ENCODE results near the gene NECTIN3.
A peak's percentile ranks its signal among the peaks of the same experiment; 100 is the strongest.

NECTIN3 gene

DNA sequence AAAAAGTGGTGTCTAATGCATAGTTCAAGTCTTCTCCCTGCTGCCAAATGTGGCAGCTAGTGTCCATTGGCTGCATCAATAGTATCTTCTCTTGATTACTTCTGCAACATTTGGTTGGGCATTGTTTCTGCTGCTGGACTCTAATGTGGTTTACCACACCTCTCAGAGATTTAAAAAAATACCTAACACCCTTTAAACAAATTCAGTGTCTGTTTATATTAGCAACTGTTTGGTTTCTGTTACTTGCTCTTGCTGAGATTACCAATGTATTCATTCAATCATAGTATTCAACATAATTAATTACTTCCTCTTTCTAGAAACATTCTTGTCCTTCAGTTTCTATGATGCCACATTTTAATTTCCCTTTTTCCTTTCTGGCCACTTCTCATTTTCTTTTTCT, 20.3 kb upstream of the NECTIN3 start:
- H3K36me3 ChIP-seq (ENCODE audit: control insufficient read depth, insufficient read depth, low read length): no peaks in the 10 kb centered on the region
- no peak overlapping the region for H3K4me3 ChIP-seq (ENCODE audit: low read length)
- no peaks in the 10 kb centered on the region for H3K27me3 ChIP-seq (ENCODE audit: control insufficient read depth, insufficient read depth, low read length)
- no peak overlapping the region for H3K9ac ChIP-seq (ENCODE audit: low read length)
- peaks cover 13% of the 10 kb centered on the region for H3K4me1 ChIP-seq (ENCODE audit: control insufficient read depth, insufficient read depth, low read length)
- H3K9me3 ChIP-seq (ENCODE audit: control insufficient read depth, low read length): no peaks in the 10 kb centered on the region

DNA sequence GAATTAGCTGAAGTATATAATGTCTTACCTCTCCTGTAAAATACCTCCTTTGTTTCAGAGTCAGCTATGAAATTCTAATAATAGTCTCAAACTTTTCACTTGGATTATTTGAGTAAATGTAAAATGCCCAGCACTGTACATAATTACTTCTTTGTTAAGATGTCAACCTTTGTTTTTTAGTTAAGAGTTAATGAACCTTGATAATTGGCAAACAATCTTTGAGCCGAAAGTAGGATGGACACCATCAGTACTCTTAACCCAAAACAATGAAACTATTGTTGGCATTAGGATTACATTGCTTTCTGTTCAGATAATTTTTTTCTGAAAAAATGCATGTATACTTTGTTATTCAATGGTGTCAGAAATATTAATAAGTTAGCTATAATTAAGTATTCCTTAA, 3.0 kb upstream of the NECTIN3 start:
- H3K27me3 ChIP-seq (ENCODE audit: control insufficient read depth, insufficient read depth, low read length): no peaks in the 10 kb centered on the region
- no peaks in the 10 kb centered on the region for H3K9me3 ChIP-seq (ENCODE audit: control insufficient read depth, low read length)
- no peaks in the 10 kb centered on the region for H3K36me3 ChIP-seq (ENCODE audit: control insufficient read depth, insufficient read depth, low read length)
- H3K4me1 ChIP-seq (ENCODE audit: control insufficient read depth, insufficient read depth, low read length): no peaks in the 10 kb centered on the region
- no peak overlapping the region for H3K9ac ChIP-seq (ENCODE audit: low read length)
- H3K4me3 ChIP-seq (ENCODE audit: low read length): no peak overlapping the region

DNA sequence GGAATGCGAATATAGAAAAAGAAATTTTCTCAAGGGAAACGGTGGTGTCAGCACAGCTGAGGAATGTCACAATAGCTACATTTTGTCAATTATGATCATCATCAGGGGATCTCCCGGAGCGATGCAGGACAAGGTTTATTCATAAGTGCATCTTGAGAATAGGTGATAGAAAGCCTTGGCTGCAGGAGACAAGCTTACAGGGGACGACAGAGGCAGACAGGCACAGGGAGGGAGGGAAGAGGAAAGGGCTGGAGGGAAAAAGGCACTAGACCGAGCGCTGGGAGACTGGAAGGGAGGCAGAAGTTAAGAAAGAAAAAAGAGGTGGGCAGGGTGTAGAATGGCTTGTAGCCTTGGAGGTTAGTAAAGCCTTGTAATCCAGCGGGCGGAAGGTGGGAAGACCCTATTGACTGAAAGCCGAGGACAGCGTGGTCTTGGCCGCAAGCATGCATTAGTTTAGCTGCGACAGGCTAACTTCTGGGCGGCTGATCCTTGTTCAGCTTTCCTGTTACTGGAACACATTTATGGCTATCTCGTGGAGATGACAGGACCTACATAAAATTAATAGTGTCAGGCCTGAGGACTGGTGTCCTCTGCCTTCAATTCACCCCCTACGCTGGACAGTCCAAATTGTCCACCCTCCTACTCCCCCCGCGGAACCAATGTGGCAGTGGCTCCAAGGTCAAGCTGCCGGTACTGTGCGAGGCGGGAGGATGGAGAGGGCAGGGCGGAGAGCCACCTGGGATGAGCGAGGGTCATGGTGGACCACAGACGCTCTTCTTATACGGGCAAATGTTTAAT, 1.4 kb upstream of the NECTIN3 start:
- Histone ChIP-seq H3K9me3 (ENCODE audit: control insufficient read depth, low read length) (no peaks in the 10 kb centered on the region), H3K9ac (ENCODE audit: low read length) (peak overlapping the region; percentile 89), H3K4me3 (ENCODE audit: low read length) (peak overlapping the region; percentile 97), H3K4me1 (ENCODE audit: control insufficient read depth, insufficient read depth, low read length) (peaks cover 5% of the 10 kb centered on the region), H3K27me3 (ENCODE audit: control insufficient read depth, insufficient read depth, low read length) (no peaks in the 10 kb centered on the region), H3K36me3 (ENCODE audit: control insufficient read depth, insufficient read depth, low read length) (no peaks in the 10 kb centered on the region)

DNA sequence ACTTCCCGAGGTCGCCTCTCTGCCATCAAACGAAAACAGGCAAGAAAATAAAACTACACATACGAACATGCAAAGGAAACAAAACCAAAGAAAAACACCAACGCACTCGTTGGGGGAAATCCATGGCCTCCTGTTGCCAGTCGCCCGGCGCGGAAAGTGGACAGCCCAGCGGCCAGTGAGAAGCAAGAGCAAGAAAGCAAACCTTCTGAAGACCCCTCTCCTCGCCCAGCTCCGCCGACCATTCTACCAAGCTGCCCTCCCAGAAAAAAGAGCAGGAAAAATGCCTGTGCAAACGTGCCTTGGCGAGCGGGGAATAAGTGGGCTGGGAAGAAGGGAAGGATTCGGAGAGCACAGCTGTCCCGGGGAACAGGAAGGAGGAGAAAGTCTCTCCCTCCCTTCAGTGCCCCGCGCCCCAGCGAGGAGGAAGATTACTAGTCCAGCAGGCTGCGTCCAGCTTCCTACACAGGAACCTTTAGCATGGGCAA, 802 bp upstream of the NECTIN3 start:
- H3K9me3 ChIP-seq (ENCODE audit: control insufficient read depth, low read length): no peaks in the 10 kb centered on the region
- H3K36me3 ChIP-seq (ENCODE audit: control insufficient read depth, insufficient read depth, low read length): no peaks in the 10 kb centered on the region
- peaks cover 5% of the 10 kb centered on the region for H3K4me1 ChIP-seq (ENCODE audit: control insufficient read depth, insufficient read depth, low read length)
- H3K4me3 ChIP-seq (ENCODE audit: low read length): peak overlapping the region; percentile 97
- H3K27me3 ChIP-seq (ENCODE audit: control insufficient read depth, insufficient read depth, low read length): no peaks in the 10 kb centered on the region
- H3K9ac ChIP-seq (ENCODE audit: low read length): peak overlapping the region; percentile 89

DNA sequence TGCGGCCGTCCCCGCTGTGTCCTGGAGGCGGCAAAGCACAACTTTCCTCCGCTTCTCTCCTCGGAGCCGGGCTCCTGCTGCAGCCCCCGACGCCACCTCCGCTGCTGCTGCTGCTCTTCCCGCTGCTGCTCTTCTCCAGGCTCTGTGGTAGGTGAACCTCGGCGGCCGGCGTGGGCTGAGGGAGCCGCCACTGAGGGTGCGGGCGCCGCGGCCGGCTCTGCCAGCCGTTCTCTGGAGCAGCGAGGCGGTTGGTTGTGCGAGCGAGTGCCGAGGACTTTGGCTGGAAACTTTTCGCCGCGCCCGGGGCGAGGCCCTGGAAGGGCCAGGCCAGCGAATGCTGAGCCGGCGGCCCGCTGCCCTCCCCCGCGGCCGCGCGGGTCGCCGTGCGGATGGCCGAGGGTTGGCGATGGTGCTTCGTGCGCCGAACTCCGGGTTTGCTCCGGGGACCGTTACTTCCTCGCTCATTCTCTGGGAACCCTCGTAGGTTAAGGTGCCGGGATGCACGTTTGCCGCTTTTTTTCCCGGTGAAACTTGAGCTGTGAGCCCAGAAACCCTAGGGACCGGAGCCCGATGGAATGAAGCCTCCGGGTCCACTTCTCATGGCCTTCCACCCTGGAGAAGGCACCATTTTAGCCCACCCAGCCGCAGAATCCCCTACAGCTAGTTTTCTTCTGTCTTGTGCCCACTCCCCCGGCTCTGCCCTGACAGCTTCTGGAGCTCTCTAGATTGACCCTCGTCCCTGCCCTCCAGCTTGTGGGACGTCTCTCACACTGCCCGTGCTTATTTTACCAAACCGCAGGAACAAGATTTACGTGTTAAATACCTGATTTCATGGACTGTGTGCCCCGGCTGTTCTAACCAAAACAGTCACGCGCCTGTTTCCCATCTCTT, 660 bp downstream of the NECTIN3 start:
- H3K9ac ChIP-seq (ENCODE audit: low read length): peak overlapping the region; percentile 70
- H3K4me1 ChIP-seq (ENCODE audit: control insufficient read depth, insufficient read depth, low read length): peaks cover 6% of the 10 kb centered on the region
- peak overlapping the region; percentile 57 for H3K4me3 ChIP-seq (ENCODE audit: low read length)
- no peaks in the 10 kb centered on the region for H3K27me3 ChIP-seq (ENCODE audit: control insufficient read depth, insufficient read depth, low read length)
- no peaks in the 10 kb centered on the region for H3K36me3 ChIP-seq (ENCODE audit: control insufficient read depth, insufficient read depth, low read length)
- no peaks in the 10 kb centered on the region for H3K9me3 ChIP-seq (ENCODE audit: control insufficient read depth, low read length)

DNA sequence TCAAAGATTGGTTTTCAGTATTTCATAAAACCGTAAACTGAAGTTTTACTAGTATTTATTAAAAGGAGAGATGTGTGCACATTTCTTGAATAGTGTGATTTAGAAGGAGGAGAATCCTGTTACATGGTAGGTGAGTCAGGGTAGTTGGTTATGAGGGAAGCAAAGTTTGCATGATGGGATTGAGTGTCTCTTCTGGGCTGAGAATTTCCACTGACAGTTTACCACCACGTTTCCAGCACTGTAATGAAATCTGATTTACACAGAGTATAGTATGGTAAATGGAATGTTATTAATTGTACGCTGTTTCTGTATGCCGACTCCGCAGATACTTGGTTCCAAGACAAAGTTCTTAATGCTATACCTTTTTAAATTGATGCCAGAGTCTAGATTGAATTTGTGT, 1.6 kb downstream of the NECTIN3 start:
- Histone ChIP-seq H3K9me3 (ENCODE audit: control insufficient read depth, low read length) (no peaks in the 10 kb centered on the region), H3K36me3 (ENCODE audit: control insufficient read depth, insufficient read depth, low read length) (no peaks in the 10 kb centered on the region), H3K4me3 (ENCODE audit: low read length) (peak overlapping the region; percentile 57), H3K9ac (ENCODE audit: low read length) (peak overlapping the region; percentile 70), H3K4me1 (ENCODE audit: control insufficient read depth, insufficient read depth, low read length) (peaks cover 11% of the 10 kb centered on the region), H3K27me3 (ENCODE audit: control insufficient read depth, insufficient read depth, low read length) (no peaks in the 10 kb centered on the region)

DNA sequence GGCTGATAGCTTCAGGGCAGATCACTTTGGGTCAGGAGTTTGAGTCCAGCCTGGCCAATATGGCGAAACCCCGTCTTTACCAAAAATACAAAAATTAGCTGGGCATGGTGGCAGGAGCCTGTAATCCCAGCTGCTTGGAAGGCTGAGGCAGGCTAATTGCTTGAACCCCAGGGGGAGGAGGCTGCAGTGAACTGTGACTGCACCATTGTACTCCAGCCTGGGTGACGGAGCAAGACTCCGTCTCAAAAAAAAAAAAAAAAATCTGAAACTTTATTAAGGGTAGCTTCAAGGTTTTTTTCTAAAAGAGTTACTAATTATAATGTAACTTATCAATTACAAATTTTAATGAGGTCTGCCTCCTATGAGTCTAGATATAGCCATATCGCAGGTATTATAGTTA, 5.1 kb downstream of the NECTIN3 start:
- Histone ChIP-seq H3K9ac (ENCODE audit: low read length) (no peak overlapping the region), H3K36me3 (ENCODE audit: control insufficient read depth, insufficient read depth, low read length) (no peaks in the 10 kb centered on the region), H3K9me3 (ENCODE audit: control insufficient read depth, low read length) (no peaks in the 10 kb centered on the region), H3K27me3 (ENCODE audit: control insufficient read depth, insufficient read depth, low read length) (no peaks in the 10 kb centered on the region), H3K4me1 (ENCODE audit: control insufficient read depth, insufficient read depth, low read length) (peaks cover 11% of the 10 kb centered on the region), H3K4me3 (ENCODE audit: low read length) (no peak overlapping the region)

DNA sequence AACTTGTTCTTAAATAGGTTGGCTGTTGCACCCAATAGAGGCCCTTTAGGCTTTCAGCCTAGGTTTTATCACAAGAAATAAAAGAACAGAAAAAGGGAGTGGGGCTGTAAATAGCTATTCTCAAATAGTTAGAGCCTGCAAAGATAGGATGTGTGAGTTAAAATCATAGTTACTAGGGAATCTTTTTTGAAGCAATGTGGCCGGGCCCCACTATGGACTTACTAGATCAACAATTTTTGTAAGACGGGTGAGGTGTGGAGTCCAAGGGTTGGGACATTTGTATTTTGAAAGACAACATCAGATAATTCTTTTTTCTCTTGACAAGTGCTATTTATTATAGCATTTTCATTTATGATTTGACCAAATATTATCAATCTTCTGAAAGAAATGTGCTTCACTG, 5.8 kb downstream of the NECTIN3 start:
- H3K4me1 ChIP-seq (ENCODE audit: control insufficient read depth, insufficient read depth, low read length): peaks cover 11% of the 10 kb centered on the region
- no peaks in the 10 kb centered on the region for H3K27me3 ChIP-seq (ENCODE audit: control insufficient read depth, insufficient read depth, low read length)
- H3K36me3 ChIP-seq (ENCODE audit: control insufficient read depth, insufficient read depth, low read length): no peaks in the 10 kb centered on the region
- H3K9ac ChIP-seq (ENCODE audit: low read length): no peak overlapping the region
- H3K9me3 ChIP-seq (ENCODE audit: control insufficient read depth, low read length): no peaks in the 10 kb centered on the region
- no peak overlapping the region for H3K4me3 ChIP-seq (ENCODE audit: low read length)

DNA sequence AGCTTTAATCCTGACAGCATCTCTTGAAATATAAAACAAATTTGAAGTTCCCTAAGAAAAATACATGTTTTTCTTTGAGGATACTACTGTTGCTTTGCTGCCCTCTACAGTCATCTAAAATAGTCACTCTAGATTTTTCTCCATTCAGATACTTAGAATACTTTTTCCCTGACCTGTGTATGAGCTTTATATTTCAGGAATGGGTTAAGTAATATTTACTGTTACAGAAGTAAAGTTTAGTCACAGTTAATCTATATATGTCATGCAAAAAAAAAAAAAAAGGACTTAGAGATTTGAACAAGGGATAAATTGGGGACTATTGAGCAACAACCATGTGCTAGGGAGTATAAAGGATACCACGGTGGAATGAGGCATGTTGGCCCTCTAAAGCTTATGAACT, 8.8 kb downstream of the NECTIN3 start:
- H3K4me1 ChIP-seq (ENCODE audit: control insufficient read depth, insufficient read depth, low read length): peaks cover 6% of the 10 kb centered on the region
- no peaks in the 10 kb centered on the region for H3K36me3 ChIP-seq (ENCODE audit: control insufficient read depth, insufficient read depth, low read length)
- no peak overlapping the region for H3K9ac ChIP-seq (ENCODE audit: low read length)
- H3K27me3 ChIP-seq (ENCODE audit: control insufficient read depth, insufficient read depth, low read length): no peaks in the 10 kb centered on the region
- no peak overlapping the region for H3K4me3 ChIP-seq (ENCODE audit: low read length)
- no peaks in the 10 kb centered on the region for H3K9me3 ChIP-seq (ENCODE audit: control insufficient read depth, low read length)

DNA sequence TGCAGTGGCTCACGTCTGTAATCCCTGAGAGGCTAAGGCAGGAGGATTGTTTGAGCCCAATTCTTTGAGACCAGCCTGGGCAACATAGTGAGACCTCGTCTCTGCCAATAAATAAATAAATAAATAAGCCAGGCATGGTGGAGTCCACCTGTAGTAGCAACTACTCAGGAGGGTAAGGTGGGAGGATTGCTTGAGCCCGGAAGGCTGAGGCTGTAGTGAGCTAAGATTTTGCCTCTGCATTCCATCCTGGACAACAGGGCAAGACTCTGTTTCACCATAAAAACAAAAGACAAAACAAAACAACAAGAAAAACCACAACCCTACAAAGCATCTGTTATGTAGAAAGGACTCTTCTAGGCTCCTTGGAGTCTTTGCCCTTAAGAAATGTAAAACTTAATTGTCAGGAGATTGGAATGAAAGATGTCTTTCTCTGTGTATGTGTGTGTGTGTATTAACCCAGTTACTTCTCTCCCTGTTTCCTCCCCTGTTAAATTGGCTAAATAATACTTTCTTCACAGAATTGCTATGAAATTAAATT, 9.5 kb downstream of the NECTIN3 start:
- Histone ChIP-seq H3K36me3 (ENCODE audit: control insufficient read depth, insufficient read depth, low read length) (no peaks in the 10 kb centered on the region), H3K27me3 (ENCODE audit: control insufficient read depth, insufficient read depth, low read length) (no peaks in the 10 kb centered on the region), H3K4me1 (ENCODE audit: control insufficient read depth, insufficient read depth, low read length) (peaks cover 6% of the 10 kb centered on the region), H3K9ac (ENCODE audit: low read length) (no peak overlapping the region), H3K4me3 (ENCODE audit: low read length) (no peak overlapping the region), H3K9me3 (ENCODE audit: control insufficient read depth, low read length) (no peaks in the 10 kb centered on the region)

DNA sequence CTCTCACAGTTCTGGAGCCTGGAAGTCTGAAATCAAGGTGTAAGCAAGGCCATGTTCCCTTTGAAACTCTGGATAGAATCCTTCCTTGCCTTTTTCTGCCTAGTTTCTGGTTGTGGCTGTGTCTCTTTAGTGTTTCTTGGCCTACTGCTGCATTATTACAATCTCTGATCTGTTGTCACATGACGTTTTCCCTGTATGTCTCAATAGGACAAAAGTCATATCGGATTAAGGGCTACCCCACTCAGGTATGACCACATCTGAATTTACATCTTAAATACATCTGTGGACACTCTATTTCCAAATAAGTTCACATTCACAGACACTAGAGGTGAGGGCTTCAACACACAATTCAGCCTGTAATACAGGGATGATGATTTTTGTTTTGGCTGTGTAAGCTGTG, 13.3 kb downstream of the NECTIN3 start:
- H3K4me1 ChIP-seq (ENCODE audit: control insufficient read depth, insufficient read depth, low read length): no peaks in the 10 kb centered on the region
- H3K27me3 ChIP-seq (ENCODE audit: control insufficient read depth, insufficient read depth, low read length): no peaks in the 10 kb centered on the region
- H3K4me3 ChIP-seq (ENCODE audit: low read length): no peak overlapping the region
- no peak overlapping the region for H3K9ac ChIP-seq (ENCODE audit: low read length)
- H3K36me3 ChIP-seq (ENCODE audit: control insufficient read depth, insufficient read depth, low read length): no peaks in the 10 kb centered on the region
- H3K9me3 ChIP-seq (ENCODE audit: control insufficient read depth, low read length): no peaks in the 10 kb centered on the region

DNA sequence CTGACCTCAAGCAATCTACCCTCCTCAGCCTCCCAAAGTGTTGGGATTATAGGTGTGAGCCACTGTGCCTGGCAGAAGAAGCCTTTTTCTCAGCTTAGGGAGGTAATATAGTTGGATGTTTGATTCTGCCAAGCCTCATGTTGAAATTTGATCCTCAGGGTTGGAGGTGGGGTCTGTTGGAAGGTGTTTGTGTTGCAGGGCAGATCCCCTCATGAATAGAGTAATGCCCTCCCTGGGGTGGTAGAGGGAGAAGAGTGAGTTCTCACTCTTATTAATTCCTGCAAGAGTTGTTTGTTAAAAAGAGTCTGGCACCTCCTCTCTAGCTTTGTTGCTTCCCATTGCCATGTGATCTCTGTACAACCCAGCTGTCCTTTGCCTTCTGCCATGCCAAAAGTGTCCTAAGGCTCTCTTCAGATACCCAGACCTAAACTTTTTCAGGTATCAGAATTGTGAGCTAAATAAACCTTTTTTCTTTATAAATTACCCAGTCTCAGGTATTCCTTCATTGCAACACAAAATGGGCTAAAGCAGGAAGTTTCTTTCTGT, 16.4 kb downstream of the NECTIN3 start:
- Histone ChIP-seq H3K36me3 (ENCODE audit: control insufficient read depth, insufficient read depth, low read length) (no peaks in the 10 kb centered on the region), H3K27me3 (ENCODE audit: control insufficient read depth, insufficient read depth, low read length) (no peaks in the 10 kb centered on the region), H3K4me1 (ENCODE audit: control insufficient read depth, insufficient read depth, low read length) (no peaks in the 10 kb centered on the region), H3K9ac (ENCODE audit: low read length) (no peak overlapping the region), H3K9me3 (ENCODE audit: control insufficient read depth, low read length) (no peaks in the 10 kb centered on the region), H3K4me3 (ENCODE audit: low read length) (no peak overlapping the region)
